Hypothalamus (tissue), 51 donors: Measurements from ENCODE around the gene MAP3K5.

Experiments used
- DNase-seq, 51 donors: peaks; one replicate each; lab custom pipeline; 2025; lab: John Stamatoyannopoulos, UW

Gene MAP3K5

DNA sequence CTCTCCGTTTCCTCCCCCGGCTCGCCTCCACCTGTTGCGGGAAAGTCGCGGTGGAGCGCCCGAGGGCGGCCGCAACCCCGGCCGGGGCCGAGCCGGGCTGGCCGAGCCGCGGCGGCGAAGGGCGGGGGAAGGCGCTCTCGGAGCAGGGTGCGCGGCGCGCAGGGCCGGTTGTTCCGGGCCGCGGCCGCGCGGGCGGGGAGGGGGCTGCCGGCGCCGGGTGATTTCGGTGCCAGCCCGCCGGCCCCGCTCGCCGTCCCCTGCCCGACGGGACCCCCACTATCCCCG, 242.3 kb downstream of the MAP3K5 start:
- DNase-seq: peak in 6 of 51 donors; percentile 30 to 54 (median 41)

DNA sequence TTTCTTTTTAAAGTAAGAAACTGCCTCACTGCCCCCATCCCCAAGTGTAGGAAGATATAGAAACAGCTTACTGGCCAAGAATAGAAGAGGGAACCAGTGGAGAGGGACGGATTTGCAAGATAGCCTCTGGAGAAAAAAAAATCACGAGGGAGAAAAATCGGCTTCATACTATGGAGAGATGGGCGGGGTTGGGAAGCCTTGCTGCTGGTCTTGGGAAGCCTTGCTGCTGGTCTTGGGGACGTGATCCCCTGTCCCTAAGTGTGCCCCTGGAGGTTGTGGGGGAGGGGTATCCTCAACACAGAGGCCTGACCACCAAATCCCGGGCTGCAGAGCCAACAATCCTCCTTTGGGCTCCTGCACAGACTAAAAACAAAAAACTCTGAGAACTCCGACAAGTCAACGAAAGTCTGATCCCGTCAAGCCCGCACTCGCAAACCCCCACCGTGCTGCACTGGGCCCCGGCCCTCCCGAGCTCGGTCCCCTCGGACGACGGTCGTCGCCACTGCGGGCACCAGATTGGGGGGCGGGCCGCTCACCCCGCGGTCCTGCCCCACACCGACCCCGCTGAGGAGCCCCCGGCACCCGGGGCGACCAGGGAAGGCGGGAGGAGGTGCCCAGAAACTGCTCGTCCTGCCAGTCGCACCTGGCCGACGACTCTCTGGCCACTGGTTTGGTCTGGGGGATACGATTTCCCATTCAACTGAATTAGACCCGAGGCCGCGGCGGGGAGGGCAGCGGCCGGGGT, 242.8 kb downstream of the MAP3K5 start:
- peak in 23 of 51 donors; percentile 1 to 60 (median 23) for DNase-seq

DNA sequence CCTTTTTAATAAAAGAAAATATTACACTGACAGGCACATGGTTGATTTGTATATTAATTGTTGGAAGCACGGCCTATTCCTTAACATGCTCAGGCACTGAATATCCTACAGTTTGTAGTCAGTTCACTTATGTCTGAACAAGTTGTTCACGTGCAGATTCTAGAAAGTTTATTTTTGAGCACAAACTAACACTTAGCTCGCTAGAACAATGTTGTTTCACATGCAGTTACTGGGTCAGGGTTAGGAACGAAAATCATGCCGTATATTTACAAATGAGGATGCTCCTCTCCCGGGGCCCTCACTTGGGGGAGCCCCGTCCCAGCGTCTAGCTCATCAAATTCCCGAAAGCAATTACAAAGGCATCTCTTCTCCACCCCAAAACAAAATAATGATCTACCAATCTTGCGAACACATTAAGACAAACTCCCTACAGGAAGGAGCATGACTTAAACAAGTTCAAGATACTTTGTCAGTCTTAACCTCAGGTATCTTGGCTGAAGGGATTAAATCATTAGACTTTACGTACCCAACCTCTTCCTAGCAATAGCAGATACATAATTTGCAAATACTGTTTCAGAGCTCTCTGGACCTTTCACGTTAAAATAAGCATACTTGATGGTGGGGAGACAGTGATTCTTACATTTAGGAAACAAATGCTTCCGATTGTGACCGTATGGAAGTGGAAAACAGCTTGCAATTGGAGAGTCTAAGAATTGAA, 243.5 kb downstream of the MAP3K5 start:
- DNase-seq: peak in 1 of 51 donors; percentile 52

DNA sequence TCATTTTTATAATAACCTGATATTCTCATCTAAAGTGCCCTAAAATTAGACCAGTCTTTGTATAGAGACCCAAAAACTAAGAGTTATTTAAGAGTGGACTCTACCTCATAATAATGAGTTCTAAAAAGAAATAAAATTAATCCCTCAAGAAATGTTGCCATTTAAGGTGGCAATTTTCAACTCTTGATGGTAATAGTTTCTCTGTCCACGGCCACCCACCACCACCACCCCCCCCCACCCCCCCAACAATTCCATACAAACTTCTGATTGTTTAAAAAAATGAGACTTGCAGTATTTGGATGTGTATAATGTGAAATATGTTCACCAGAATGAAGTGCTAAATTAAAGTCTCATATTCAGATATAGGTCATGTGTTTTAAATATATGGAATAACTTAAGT, 244.4 kb downstream of the MAP3K5 start:
- no peak for DNase-seq

DNA sequence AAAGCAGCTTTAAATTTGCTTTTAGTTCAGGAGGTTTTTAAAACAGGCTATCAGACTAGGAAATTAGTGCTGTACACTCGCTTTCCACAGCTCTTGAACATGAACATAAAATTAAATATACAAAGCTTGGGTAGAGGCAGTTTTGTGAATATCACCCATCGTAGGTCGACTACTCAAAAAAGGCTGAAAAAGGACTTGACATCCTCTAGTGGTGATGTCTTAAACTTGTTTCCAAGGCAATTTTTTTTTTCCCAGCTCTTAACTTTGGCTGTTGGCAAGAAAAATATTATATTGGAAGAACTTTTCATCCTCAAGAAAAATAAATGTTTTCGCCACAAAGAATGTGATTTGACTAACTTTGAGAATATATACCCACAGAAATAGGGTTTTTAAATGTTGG, 244.9 kb downstream of the MAP3K5 start:
- peak in 3 of 51 donors; percentile 21 to 61 (median 24) for DNase-seq

DNA sequence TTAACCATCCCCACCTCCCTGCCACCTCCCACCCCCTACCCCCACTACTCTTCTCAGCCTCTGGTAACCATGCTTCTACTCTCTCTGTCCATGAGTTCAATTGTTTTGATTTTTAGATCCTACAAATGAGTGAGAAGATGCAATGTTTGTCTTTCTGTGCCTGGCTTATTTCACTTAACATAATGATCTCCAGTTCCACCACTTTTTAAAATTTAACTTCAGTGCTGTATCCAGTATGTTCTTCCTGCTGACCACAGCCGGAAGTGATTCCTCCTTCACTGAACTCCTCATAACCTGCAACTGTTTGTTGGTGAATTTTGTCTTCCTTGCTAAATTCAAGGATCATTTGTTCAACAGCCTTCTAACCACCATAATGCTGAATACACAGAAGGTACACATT, 245.9 kb downstream of the MAP3K5 start:
- DNase-seq: no peak

DNA sequence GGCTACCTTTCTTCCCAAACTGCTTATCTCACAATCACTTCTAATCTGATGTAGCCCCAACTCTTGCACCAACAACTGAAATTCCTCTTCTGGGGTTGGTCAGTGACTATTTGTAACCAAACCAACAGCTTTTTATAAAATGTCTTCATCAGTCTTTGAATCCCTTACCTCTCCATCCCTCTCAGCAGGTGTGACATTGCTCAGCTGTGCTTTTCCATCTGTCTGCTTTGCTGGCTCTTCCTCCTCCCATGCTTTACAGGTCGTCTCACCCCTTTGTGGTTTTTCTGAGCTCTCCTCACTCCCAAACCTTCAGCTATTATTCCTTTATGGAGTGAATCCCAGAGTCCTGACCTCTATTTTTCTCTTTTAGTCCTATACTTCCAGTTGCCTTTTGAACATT, 248.0 kb downstream of the MAP3K5 start:
- no peak for DNase-seq

DNA sequence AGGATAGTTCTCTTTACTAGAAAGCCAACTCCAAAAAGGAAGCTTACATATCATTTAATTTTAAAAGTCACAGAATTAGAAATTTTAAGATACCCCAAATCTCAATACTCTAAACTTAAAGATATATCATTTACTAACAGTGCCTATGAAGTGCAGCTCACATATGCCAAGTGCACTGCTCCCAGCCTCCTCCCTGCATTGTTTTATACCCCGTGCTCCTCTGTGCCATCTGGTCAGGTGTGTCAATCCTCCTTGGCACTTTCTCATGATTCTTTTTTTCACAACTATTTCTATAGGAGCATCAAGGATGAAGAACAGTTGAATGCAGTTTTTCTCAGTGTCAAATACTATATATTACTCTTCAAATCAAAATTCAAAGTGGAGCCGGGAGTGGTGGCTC, 250.9 kb downstream of the MAP3K5 start:
- DNase-seq: no peak

DNA sequence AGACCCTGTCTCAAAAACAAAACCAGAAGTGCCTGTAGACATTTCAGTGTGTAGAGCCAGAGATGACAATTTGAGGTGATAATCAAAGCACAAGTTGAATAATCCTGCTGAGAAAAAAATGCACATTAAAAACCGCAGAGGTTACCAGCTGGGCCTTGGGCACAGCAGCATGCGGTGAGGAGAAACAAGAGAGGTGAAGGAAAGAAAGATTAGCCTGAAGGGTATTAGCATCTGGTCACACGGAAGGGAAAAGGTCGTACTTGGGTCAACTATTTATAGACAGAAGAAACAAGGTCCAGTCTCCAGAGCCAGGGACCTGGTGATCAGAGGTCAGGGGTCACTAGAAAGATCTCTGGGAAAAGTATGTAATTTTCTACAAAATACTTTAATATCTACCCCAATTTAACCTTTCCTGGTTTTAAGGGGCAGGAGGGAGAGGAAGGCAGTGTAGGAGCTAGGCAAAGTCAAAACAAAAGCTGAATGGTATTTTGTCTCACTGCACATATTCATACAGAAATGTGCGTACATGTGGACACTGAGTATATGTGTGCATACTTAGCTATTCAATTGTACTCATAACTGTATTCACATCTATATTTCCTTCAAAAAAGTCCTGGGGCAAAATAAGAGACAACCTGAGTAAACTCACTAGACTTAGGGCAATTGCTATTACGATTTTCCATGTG, 252.2 kb downstream of the MAP3K5 start:
- no peak for DNase-seq

DNA sequence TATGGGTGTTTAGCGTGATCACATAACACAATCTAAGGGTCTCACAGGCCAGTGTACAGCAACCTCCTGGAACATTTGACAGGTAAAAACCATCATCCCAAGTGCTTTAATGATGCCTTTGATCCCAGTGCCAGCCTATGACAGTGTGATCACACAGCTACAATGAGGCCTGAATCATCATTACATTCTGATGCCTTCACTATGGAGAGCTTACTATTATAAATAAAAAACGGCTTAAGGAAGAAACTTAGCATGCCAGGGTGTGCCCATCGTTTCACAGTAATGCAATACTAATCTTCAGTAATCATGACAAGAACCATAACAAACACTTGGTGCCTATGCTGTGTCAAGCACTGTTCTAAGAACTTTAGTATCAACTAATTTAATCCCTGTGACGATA, 253.4 kb downstream of the MAP3K5 start:
- DNase-seq: no peak

DNA sequence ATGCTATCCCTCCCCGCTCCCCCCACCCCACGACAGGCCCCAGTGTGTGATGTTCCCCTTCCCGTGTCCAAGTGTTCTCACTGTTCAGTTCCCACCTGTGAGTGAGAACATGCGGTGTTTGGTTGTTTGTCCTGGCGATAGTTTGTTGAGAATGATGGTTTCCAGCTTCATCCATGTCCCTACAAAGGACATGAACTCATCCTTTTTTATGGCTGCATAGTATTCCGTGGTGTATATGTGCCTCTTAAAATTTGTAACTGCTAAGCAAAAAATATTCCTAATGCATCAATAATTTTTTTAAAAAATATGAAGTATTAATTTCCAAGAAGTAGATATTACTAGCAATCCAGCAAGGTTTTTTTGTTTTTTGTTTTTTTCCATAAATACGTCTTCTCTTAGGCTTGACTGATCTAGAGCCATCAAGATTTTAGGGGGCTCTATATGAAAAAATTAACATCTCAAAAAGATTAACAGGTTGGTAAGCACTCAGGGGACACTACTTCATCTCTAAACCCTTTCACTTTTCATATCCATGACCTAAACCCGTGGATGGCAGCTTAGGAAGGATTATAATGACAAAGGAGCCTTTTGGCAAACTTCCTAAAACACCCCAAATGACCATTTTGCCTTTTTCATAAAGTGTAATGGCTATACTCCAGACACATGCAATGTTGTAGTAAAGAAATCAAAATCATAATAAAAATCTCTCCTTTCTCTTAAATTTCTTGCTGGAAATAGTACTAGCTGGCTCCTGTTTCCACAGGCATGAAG, 256.2 kb downstream of the MAP3K5 start:
- DNase-seq: no peak

DNA sequence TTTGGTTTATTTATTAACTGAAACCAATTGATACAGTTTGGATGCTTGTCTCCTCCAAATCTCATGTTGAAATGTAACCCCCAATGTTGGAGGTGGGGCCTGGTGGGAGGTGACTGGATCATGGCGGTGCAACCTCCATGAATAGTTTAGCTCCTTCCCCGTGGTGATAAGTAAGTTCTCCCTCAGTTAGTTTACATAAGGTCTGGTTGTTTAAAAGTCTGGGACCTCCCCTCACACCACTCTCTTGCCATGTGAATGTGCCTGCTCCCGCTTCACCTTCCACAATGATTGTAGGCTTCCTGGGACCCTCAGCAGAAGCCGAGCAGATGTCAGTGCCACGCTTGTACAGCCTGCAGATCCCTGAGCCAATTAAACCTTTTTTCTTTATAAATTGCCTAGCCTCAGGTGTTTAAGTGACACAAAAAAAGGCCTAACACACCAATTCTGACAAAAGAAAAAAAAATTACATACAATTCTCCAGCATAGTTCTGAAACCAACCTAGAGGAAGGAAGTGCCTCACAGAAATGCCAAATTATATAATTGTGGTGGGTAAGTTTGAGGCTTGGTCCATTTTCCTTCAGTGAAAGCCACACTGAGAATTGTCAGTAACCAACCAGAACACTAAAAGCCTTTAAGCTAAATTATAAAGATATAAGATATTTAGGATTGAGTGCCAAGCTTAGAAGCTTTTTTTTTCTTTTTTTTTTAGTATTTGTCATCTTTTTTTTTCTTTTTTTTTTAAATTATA, 257.1 kb downstream of the MAP3K5 start:
- DNase-seq: no peak

DNA sequence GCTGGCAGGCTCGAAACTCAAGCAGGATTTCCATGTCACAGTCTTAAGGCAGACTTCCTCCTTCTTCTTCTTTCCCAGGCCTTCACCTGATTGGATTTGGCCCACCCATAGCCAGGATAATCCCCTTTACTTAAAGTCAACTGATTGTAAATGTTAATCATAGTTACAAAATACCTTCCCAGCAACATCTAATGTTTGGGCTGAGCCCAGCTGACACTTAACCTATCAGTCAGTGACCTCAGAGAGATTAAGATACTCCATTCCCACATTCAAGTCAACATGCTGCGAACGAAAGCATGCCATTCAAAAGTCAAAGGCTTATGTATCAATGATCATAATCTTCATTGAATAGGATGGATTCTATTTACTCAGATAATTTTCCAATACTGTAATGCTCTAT, 258.0 kb downstream of the MAP3K5 start:
- DNase-seq: no peak

DNA sequence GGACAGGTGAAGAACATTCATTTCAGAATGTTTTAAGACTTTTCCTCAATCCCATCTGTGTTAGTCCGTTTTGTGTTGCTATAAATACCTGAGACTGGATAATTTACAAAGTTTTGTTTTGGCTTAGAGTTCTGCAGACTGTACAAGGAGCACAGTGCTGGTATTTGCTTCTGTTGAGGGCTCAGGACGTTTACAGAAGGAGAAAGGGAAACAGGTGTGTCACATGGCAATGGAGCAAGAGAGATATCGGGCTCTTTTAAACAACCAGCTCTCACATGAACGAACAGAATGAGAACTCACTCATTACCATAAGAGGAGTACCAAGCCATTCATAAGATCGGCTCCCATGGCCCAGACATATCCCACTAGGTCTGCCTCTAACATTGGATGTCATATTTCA, 258.8 kb downstream of the MAP3K5 start:
- no peak for DNase-seq

DNA sequence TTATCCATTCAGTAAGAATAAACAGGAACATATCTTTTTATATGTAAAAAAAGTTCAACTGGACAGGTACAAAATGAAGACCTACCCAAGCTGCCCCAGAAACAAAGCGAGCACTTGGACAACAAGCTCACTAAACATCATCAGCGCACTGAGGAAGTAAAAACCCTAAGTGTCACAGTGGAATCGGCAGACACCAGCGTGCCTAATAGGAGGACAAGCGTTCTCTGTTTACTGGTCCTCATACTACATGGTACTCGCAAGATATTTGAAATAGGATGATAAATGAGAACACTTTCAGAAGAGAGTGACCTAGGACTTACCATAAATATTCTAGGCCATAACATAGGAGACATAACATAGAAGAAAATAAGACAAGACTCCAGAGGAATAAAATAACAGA, 260.2 kb downstream of the MAP3K5 start:
- DNase-seq: peak in 14 of 51 donors; percentile 6 to 54 (median 18)

DNA sequence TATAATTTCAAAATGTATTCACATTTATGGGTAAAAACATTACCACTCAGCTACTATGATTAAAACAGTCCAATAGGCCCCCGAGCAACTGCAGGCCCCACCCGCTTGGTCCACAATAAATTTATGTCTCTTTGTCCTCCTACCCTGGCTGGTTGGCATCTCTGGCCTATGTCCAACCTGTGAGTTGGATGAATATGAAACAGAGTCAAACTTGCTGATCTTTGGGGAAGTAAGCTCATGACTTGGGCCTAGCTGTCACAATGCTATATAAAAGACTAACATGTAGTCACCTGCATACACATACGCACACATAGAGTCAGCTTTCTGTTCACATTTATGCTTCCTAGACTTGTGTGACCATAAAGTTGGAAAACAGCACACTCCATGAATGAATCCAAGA, 262.6 kb downstream of the MAP3K5 start:
- DNase-seq: no peak

DNA sequence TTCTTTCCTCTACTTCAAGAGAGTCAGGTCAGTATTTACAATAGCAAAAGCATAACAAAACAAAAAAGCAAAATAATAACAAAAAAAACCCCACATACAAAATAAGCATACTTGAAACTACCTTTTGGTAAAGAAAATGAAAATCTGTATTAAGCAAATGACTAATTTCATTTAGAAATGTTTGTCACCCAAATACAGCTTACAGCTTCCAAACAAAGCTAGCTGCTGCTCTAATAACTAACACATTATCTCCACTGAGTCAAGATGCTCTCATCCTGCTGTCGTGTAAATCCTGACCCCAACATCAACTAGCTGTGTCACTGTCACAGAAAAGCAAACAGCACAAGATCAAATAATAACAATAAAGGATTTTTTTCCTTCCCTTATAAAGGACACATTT, 263.8 kb downstream of the MAP3K5 start:
- no peak for DNase-seq

DNA sequence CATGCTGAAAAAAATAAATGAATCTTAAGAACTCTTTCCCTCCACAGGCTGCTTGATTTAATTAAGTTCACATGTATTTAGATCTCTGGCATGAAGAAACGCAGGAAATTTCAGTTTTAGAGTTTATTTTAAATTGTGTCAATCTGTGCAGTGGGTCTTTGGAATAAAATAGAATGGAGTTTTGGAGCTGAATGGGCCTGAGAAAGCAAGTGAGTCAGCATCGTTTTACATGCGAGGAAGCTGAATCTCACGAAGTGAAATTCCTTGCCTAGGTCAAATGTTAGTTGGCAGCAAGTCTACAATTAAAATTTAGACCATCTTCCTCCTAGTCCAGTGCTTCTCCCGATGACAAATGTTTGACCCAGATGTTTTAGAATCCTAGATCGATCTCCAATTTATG, 264.4 kb downstream of the MAP3K5 start:
- peak in 1 of 51 donors; percentile 54 for DNase-seq

DNA sequence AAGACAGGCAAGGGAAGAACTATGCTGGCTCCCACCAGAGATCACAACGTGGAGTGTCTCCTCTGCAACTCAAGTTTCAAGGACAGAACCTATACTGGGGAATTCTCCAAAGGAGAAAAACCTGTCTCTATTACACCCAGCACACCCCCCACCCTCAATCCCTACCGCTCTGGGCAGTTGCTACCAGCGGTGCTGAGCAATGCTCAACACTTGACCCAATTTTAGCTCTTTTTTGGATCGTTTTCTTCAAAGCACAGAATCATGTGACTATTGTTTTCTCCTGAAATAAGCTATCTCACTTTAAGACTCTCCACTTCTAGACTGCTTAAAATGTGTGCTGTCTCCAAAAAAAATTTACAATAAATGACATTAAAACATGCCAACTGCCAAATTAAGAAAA, 265.3 kb downstream of the MAP3K5 start:
- peak in 15 of 51 donors; percentile 10 to 79 (median 43) for DNase-seq

DNA sequence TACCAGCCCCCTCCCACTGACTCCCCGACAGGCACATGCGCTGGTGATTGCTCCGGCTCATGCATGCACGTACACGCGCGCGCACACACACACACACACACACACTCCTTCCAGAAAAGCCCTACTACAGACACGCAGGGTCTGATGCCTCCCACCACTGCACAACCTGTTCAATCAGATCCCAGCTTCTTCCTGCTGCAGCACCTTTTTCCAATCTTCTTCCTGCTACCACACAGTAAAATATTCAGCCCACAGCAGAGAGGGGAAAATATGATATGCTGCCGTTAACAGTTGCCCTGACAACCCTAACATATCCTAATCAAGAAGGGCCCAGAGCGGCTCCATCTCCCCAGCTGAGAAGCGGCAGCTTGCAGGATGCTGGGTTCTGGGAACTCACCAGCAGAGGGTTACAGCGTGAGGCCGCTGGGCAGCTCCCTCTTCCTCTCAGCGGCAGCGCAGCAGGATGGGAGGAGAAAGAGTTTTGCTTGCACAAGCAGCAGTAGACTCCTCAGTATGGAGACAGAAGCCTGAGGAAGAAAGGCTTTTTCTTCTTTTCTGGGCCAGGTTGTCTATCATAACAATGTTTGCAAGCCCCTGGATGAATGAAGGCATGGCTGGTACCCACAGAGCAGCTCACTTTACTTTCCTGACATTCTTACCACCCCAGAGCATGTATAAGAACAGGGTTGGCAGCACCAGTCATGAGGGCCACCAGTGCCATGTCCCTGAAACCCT, 265.9 kb downstream of the MAP3K5 start:
- peak in 50 of 51 donors; percentile 25 to 95 (median 66) for DNase-seq
